ENCODE results near the gene FAM114A1. TPM values are rescaled to one million over a fixed set of nuclear protein-coding genes. Genes with fewer than 3 reads are reported as not detected.

Gene FAM114A1
- total and polyA plus RNA-seq, 2 experiments from 2014 or later = 32.2 to 39.9 TPM

- Histone ChIP-seq H3K27ac (no peak overlapping the region), H3K36me3 (no peaks in the 10 kb centered on the region), H3K9me3 (ENCODE audit: low read depth) (no peaks in the 10 kb centered on the region), H3K4me1 (ENCODE audit: low read depth) (no peaks in the 10 kb centered on the region), H3K27me3 (no peaks in the 10 kb centered on the region), H3K4me3 (no peak overlapping the region)
- TF ChIP-seq, protein P1, sequence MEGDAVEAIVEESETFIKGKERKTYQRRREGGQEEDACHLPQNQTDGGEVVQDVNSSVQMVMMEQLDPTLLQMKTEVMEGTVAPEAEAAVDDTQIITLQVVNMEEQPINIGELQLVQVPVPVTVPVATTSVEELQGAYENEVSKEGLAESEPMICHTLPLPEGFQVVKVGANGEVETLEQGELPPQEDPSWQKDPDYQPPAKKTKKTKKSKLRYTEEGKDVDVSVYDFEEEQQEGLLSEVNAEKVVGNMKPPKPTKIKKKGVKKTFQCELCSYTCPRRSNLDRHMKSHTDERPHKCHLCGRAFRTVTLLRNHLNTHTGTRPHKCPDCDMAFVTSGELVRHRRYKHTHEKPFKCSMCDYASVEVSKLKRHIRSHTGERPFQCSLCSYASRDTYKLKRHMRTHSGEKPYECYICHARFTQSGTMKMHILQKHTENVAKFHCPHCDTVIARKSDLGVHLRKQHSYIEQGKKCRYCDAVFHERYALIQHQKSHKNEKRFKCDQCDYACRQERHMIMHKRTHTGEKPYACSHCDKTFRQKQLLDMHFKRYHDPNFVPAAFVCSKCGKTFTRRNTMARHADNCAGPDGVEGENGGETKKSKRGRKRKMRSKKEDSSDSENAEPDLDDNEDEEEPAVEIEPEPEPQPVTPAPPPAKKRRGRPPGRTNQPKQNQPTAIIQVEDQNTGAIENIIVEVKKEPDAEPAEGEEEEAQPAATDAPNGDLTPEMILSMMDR (IDR thresholded peaks at IDR 0.05; ENCODE audit: low read depth, low read length) = no peak
- peak in 1 of 2 donors; percentile 97 for DNase-seq (ENCODE audit: low read depth in 1 of 2, low spot score in 1 of 2)
Measured at GRCh38 chr4:38967260-38968095, 99.9 kb downstream of the FAM114A1 start.

GRCh38 chr4:38968668-38969067 is 101.1 kb downstream of the FAM114A1 start:
- Histone ChIP-seq H3K36me3 (no peaks in the 10 kb centered on the region), H3K27me3 (no peaks in the 10 kb centered on the region), H3K27ac (no peak overlapping the region), H3K9me3 (ENCODE audit: low read depth) (no peaks in the 10 kb centered on the region), H3K4me3 (no peak overlapping the region), H3K4me1 (ENCODE audit: low read depth) (no peaks in the 10 kb centered on the region)
- TF ChIP-seq, protein P1 (IDR thresholded peaks at IDR 0.05; ENCODE audit: low read depth, low read length) = no peak
- no peak for DNase-seq (ENCODE audit: low read depth in 1 of 2, low spot score in 1 of 2)

GRCh38 chr4:38976308-38976707 is 108.7 kb downstream of the FAM114A1 start:
- DNase-seq (ENCODE audit: low read depth in 1 of 2, low spot score in 1 of 2) = no peak
- Histone ChIP-seq H3K27ac (no peak overlapping the region), H3K4me1 (ENCODE audit: low read depth) (no peaks in the 10 kb centered on the region), H3K4me3 (no peak overlapping the region), H3K36me3 (no peaks in the 10 kb centered on the region), H3K27me3 (no peaks in the 10 kb centered on the region), H3K9me3 (ENCODE audit: low read depth) (no peaks in the 10 kb centered on the region)
- TF ChIP-seq, protein P1 (IDR thresholded peaks at IDR 0.05; ENCODE audit: low read depth, low read length) = no peak

GRCh38 chr4:38979081-38979480 is 111.5 kb downstream of the FAM114A1 start:
- Histone ChIP-seq H3K4me1 (ENCODE audit: low read depth) (no peaks in the 10 kb centered on the region), H3K27ac (no peak overlapping the region)
- TF ChIP-seq, protein P1 (IDR thresholded peaks at IDR 0.05; ENCODE audit: low read depth, low read length) = no peak

DNA sequence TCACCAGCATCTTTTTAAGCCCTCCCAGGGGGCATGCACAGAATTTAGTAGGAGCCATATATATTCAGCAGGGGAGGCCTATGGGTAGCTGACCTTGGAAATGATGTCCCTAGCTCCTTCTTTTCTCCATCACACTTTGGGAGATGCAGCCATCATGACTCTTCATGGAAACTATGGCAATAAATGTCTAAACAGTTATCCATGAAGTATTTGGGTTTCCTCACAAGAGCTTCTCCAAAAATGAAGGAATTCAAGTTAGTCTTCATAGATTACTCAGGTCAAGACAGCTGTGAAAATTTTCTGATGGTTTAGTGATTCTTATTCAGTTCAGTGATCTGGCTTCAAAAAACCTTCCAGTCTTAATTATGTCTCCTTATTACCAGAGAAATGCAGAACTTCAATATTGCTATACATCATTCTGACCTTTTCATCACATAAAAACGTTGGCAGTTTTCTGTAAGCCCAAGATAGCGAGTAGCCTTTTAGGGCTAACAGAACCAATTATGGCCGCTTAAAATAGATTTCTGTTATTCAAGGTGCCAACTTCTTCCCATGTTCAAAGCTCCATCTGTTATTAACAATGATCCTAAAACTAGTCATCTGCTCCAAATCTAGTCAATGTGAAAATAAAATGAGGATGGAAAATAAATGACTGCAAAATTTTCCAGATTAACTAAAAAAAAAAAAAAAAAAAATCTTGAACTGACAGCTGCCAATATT is 112.1 kb downstream of the FAM114A1 start:
- H3K36me3 ChIP-seq = no peaks in the 10 kb centered on the region
- H3K9me3 ChIP-seq (ENCODE audit: low read depth) = no peaks in the 10 kb centered on the region
- H3K4me1 ChIP-seq (ENCODE audit: low read depth) = no peaks in the 10 kb centered on the region
- no peaks in the 10 kb centered on the region for H3K27me3 ChIP-seq
- H3K27ac ChIP-seq = no peak overlapping the region
- TF ChIP-seq, protein P1 (IDR thresholded peaks at IDR 0.05; ENCODE audit: low read depth, low read length) = no peak
- DNase-seq (ENCODE audit: low read depth in 1 of 2, low spot score in 1 of 2) = no peak
- H3K4me3 ChIP-seq = no peak overlapping the region

More at GRCh38 chr4:38979081-38979480, 111.5 kb downstream of the FAM114A1 start:
- H3K27me3 ChIP-seq = no peaks in the 10 kb centered on the region
- H3K36me3 ChIP-seq = no peaks in the 10 kb centered on the region
- H3K9me3 ChIP-seq (ENCODE audit: low read depth) = no peaks in the 10 kb centered on the region
- DNase-seq (ENCODE audit: low read depth in 1 of 2, low spot score in 1 of 2) = no peak
- H3K4me3 ChIP-seq = no peak overlapping the region
